HG03064 (cell line): ENCODE data around the gene KSR2.
"Not testable (repeated sequence)": the region's sequence is repeated elsewhere in the genome, so short reads cannot be mapped to it uniquely, and the experiment has no call there.

Experiments used
- ATAC-seq: cut with Tn5 transposase; IDR thresholded peaks from one replicate; pipeline ENCODE4 v1.9.1; 2021; ENCODE audit warnings: low read depth; ENCODE audit not compliant: unreplicated experiment

KSR2 gene

DNA sequence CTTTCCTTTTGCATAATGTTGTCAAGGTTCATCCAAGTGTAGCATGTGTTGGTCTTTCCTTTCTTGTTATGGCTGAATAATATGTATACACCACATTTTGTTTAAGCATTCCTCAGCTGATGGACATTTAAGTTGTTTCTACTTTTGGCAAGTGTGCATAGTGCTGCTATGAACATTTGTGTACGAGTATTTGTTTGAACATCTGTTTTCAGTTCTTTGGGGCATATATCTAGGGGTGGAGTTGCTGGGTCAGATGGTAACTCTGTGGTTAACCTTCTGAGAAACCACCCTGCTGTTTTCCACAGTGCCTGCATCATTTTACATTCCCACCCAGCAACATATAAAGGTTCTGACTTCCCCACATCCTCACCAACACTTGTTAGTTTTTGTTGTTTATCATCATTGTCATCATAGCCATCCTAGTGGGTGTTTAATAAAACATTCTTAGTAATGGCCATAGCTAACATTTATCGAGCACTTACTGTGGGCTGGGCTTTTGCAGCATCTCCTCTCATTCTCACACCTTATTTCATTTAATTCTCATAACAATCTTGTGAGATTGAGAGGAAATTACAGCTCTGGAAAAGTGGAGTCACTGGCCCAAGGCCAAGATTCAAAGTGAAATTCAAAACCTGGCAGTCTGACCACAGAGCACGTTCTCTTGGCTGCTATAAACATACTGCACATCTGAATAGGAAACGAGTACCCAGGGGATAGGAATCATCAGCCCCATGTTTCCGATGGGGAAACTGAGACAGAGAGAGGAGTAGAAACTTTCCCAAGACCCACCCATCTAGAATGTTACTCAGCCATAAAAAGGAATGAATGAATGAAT lies 193.6 kb downstream of the KSR2 start:
- no peak for ATAC-seq

DNA sequence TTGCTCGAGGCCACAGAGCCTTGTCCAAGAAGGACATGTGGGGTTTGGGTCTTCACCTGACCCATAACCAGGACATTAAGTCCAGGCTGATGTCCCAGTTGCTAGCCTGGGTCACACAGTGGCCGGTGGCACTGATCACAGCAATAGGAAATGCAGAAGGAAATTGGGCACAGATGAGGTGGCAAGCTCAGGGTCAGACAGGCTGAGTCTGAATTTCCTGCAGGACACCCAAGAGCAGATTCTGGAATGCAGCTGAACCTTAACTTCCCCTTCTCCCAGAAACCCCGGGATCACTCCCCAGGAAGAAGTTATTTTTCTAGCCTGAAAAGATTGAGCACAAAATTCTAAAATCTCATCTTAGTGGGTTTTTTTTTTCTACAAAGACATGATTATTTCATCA lies 199.9 kb downstream of the KSR2 start:
- ATAC-seq = no peak

- ATAC-seq = no peak
Measured at GRCh38 chr12:117766008-117766407, 202.8 kb downstream of the KSR2 start.

GRCh38 chr12:117762143-117762542 lies 206.6 kb downstream of the KSR2 start:
- no peak for ATAC-seq

DNA sequence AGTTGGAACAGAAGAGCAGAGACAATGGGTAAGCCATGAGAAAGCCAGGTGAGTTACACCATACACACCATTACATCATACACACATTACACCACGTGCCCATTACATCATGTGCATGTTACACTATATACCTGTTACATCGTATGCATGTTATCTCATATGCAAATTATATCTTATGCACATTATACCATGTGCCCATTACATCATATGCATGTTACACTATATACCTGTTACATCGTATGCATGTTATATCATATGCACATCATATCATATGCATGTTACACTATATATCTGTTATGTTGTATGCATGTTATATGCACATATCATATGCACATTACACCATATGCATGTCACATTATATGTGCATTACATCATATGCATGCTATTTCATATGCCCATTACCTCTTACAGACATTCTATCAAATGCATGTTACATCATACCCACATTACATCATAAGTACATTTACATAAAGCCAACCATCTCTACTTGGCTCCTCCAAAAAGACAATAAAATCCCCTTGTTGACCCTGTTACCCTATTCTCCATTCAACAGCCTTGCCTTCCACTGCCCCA lies 207.2 kb downstream of the KSR2 start:
- ATAC-seq = no peak

DNA sequence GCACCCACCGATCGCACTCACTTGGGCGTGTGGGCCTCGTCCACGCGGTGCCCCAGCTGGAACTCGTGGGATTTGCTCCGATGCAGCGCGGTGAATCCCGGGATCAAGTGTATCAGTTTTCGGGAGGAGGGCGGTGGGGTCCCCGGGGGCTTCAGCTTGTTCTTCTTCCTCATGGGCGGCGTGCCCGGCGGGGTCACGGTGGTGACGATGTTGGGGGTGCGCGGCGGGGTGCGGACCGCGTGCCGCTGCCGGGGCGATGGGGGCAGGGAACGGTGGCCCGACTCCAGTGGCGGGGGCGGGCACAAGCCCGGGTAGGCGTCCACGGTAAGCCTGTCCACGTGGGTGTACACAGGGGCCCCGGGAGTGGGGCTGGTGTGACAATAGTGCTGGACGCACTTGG lies 207.8 kb downstream of the KSR2 start:
- no peak for ATAC-seq

DNA sequence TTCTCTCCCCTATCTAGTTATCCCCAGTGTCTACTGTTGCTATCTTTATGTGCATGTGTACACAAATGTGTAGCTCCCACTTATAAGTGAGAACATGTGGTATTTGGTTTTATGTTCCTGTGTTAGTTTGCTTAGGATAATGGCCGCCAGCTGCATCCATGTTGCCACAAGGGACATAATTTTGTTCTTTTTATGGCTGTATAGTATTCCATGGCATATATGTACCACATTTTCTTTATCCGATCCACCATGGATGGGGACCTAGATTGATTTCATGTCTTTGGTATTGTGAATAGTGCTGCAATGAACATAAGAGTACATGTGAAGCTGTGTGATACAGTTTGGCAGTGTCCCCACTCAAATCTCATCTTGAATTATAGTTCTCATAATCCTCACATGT lies 218.1 kb downstream of the KSR2 start:
- ATAC-seq = no peak

DNA sequence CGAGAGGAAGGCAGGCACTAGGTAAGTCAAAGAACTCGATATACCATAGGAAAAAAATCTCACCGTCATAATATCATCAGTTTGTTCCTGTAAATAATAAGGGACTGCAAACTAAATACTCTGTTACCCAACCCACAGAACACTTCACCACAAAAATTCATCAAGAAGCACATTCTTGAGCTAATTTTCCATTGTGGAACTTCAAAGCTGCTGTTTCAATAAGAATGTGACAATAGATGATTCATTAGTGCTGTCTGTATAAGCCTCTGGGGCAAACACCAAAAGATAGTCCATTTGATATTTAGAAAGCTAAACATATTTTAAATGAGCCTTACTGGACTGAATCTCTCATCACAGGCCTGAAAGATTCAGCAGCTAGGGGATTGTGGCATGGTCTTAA lies 219.4 kb downstream of the KSR2 start:
- no peak for ATAC-seq

DNA sequence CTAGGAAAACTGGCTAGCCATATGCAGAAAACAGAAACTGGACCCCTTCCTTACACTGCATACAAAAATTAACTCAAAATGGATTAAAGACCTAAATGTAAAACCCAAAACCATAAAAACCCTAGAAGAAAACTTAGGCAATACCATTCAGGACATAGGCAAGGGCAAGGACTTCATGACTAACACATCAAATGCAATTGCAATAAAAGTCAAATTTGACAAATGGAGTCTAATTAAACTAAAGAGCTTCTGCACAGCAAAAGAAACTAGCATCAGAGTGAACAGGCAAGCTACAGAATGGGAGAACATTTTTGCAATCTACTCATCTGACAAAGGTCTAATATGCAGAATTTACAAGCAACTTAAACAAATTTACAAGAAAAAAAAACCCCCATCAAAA lies 222.4 kb downstream of the KSR2 start:
- not testable (repeated sequence) for ATAC-seq

GRCh38 chr12:117744418-117744817 lies 224.4 kb downstream of the KSR2 start:
- no peak for ATAC-seq

DNA sequence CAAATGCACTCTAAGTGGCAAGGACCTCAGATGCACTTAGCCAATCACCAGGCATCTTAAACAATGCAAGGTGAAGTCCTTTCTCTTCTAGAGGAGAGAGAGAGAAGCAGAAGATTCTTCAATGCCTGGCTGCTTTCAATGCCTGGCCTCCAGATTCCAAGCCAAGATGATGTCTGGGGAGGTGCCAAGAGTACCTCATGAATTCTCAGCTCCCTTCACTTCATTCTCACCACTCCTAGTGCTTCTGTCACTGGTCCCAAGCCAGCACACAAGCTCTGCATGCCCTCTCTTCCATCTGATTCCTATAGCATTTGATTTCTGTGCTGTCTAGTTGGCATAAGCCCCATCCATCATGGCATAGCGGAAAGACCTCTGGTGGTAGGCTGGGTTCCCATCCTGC lies 225.0 kb downstream of the KSR2 start:
- no peak for ATAC-seq

DNA sequence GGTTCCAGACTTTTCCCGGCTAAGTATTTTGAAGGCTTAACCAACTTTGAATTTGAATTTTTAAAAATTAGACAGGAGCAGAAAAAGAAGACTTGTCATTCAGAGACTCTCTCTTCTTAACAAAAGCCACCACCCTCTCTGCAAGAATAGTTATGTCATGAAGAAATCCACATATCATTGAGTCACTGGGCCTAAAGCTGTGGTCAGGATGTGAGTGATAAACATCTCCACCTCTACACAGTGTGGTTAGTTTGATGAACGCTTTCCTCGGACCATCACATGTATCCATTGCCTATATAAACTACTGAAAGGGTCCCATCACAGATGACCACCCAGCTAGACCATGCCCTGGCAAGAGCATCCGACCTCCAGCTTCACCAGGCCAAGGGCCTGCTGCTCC lies 226.1 kb downstream of the KSR2 start:
- no peak for ATAC-seq

DNA sequence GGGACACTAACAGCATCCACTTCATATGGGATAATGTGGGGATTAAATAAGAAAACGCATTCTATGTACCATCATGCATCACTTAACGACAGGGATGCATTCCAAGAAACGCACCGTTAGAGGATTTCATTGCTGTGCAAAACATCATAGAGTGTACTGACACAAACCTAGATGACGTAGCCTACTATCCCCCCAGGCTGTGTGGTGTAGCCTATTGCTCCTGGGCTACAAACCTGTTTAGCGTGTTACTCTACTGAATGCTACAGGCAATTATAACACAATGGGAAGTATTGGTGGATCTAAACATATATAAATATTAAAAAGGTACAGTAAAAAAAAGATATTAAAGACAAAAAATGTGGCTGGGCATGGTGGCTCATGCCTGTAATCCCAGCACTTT lies 230.6 kb downstream of the KSR2 start:
- ATAC-seq = no peak

DNA sequence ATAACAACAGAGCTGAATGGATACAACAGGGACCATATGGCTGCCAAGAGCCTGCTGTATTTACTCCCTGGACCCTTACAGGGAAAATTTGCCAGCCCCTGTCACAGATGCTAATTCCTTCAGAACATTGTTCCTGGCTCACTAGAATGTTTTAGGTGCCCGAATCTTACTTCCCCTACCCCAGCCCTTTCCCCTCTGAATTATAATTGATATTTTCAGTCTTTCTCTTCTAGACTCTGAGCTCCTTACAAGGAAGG lies 235.3 kb downstream of the KSR2 start:
- no peak for ATAC-seq

- ATAC-seq = no peak
Measured at GRCh38 chr12:117732761-117733548, 235.8 kb downstream of the KSR2 start.

DNA sequence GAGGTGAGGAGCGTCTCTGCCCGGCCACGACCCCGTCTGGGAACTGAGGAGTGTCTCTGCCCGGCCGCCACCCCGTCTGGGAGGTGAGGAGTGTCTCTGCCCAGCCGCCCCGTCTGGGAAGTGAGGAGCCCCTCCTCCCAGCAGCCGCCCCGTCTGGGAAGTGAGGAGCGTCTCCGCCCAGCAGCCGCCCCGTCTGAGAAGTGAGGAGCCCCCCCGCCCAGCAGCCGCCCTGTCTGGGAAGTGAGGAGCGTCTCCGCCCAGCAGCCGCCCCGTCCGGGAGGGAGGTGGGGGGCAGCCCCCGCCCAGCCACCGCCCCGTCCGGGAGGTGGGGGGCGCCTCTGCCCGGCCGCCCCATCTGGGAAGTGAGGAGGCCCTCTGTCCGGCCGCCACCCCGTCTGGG lies 237.7 kb downstream of the KSR2 start:
- not testable (repeated sequence) for ATAC-seq

DNA sequence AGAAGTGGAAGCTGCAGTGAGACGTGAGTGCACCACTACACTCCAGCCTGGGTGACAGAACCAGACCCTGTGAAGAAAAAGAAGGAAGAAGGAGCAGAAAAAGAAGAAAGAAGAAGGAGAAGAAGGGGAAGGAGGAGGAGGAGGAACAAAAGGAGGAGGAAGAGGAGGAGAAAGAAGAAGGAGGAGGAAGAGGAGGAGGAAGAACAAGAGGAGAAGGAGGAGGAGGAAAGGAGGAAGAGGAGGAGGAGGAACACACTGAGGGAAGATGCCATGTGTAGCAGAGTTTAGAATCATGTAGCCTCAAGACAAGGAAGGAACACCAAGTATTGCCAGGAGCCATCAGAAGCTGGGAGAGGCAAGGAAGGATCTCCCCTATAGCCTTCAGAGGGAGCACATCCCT lies 241.5 kb downstream of the KSR2 start:
- ATAC-seq = no peak

DNA sequence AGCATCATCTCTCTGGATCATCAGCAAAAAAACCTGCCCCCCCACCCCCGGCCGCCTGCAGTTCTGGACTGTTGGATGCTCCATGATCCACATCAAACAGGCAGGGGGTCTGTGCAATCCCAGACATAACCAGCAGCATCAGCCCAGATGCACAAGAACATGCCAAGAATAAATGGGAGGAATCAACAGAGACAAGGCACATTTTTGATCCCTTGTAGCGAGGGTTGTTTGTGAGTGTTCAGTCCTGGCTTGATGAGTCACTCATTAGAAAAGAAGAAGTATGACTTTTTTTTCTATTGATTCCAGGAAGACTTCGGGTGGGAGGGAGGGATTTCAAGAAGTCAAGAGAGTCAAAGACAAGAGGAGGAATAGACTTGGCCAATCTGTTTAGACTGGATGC lies 244.2 kb downstream of the KSR2 start:
- no peak for ATAC-seq

- ATAC-seq = no peak
Measured at GRCh38 chr12:117718559-117718958, 250.2 kb downstream of the KSR2 start.

- ATAC-seq = no peak
Measured at GRCh38 chr12:117718141-117718540, 250.6 kb downstream of the KSR2 start.

DNA sequence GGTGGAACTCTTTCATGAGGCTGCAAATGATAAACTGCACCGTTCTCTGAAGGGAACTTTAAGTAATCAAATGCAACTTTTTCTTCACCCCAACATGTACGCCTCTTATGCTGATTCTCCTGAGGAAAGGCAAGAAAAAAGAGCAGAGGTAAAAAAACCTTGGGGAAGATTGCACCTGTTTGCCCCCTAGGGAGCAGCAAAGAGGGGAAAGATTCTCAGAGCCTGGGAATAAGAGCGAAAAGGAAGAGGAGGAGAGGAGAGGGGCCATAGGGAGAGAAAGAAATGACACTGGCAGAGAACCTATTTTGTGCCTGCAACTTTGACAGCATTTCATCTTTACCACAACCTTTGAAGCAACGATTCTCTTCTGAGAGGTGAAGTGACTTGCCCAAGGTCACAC lies 254.6 kb downstream of the KSR2 start:
- ATAC-seq = no peak

DNA sequence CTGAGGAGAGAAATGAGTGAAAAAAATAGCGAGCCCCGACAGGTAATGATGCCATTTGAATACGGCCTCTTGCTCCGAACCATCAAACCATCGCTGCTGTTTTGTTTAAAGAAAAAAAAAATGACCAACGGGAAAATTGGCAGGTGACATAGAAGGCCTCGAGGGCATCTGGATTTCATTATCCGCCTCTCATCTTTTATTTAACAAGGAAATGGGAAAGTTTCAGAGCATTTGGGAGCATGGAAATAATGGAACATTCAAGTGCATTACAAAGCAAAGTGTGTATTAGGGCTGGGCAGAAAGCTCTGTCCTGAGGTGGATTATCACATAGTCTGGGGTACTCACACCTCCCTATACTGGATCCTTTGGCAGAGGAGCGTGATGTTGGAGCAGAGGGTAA lies 258.7 kb downstream of the KSR2 start:
- no peak for ATAC-seq
